ENCODE measurements around the gene IL3RA.
"Not testable (repeated sequence)": the region's sequence is repeated elsewhere in the genome, so short reads cannot be mapped to it uniquely, and the experiment has no call there.

Gene IL3RA

DNA sequence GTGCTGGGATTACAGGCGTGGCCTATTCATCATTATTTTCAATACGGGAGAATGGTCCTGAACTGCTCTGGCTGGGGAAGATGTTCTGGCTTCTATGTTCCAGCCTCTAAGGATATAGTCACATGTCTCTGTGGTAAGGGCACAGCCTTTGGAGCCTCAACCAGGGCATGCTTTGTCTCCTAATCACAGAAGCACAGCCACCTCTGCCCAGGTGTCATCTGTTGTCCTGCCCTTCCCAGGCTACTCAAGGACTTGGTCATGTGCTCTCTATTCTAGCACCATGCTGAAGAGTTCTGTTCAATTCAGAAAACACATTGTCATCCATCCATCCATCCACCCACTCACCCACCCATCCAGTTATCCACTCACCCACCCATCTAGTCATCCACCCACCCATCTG lies 86.6 kb downstream of the IL3RA start:
- WGBS, 2 donors (ENCODE audit: extremely low coverage in 2 of 2, insufficient read length in 2 of 2, insufficient replicate concordance in 1 of 2) = no CpG with 5 or more reads among the region's 2 CpGs
- DNase-seq (ENCODE audit: low spot score) = no peak
- Histone ChIP-seq H4K8ac (ENCODE audit: low read depth, low read length) (no peak overlapping the region), H3K79me1 (ENCODE audit: low read depth, low read length) (peaks cover 2% of the 10 kb centered on the region), H3K18ac (ENCODE audit: low read length) (no peak overlapping the region), H3K9me3 (replicated peaks in 1 of 2; ENCODE audit: control insufficient read depth in 2 of 2, insufficient read depth in 1 of 2, low read depth in 1 of 2, low read length in 2 of 2) (peaks cover 30 to 38% of the 10 kb centered on the region in 2 donors), H3K4me3 (ENCODE audit: low read length in 2 of 2) (no peak overlapping the region), H3K4me1 (ENCODE audit: control insufficient read depth in 2 of 2, insufficient read depth in 1 of 2, low read depth in 1 of 2, low read length in 2 of 2) (no peaks in the 10 kb centered on the region), H2BK120ac (ENCODE audit: low read depth, low read length) (no peak overlapping the region), H2AK5ac (ENCODE audit: low read depth, low read length) (no peak overlapping the region), H3K23ac (ENCODE audit: low read depth, low read length, poor library complexity) (no peak overlapping the region), H3K36me3 (replicated peaks in 1 of 2; ENCODE audit: control insufficient read depth in 2 of 2, insufficient read depth in 2 of 2, low read length in 2 of 2) (peaks cover 57 to 90% of the 10 kb centered on the region in 2 donors), H2BK5ac (ENCODE audit: low read length) (no peak overlapping the region), H2BK12ac (ENCODE audit: low read length) (no peak overlapping the region), H3K14ac (ENCODE audit: low read length) (no peak overlapping the region), H3K27me3 (ENCODE audit: control insufficient read depth in 3 of 3, insufficient read depth in 3 of 3, low read depth in 1 of 3, low read length in 3 of 3) (peaks cover 0 to 2% (median 0%) of the 10 kb centered on the region in 3 experiments), H3K4ac (ENCODE audit: low read length) (no peak overlapping the region), H3K27ac (replicated peaks; ENCODE audit: low read length) (no peak overlapping the region), H3K4me2 (ENCODE audit: insufficient read depth, low read length, poor library complexity, severe bottlenecking) (no peak overlapping the region), H2AFZ (ENCODE audit: low read length) (no peak overlapping the region), H3K9ac (ENCODE audit: low read depth, low read length, poor library complexity) (no peak overlapping the region), H2BK15ac (ENCODE audit: low read length) (no peak overlapping the region), H4K91ac (ENCODE audit: low read depth, low read length, poor library complexity) (no peak overlapping the region)

DNA sequence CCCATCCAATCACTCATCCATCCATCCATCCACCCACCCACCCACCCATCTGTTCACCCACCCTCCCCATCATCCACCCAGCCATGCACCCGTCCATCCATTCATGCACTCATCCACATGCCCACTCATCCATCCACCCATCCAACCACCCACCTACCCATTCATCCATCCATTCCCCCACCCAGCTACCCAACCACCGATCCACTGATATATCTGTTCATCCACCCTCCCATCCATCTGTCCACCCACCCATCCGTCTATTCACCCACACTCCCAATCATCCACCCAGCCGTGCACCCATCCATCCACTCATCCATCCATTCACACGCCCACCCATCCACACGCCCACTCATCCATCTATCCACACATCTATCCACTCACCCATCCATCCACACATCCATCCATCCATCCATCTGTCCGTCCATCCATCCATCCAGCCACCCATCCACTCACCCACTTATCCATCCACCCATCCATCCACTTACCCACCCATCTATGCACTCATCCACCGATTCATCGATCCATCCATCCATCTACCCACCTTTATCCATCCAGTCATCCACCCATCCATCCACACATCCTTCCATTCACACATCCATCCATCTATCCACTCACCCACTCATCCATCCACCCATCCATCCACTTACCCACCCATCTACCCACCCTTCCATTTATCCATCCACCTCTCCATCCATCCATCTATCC lies 87.7 kb downstream of the IL3RA start:
- H4K91ac ChIP-seq (ENCODE audit: low read depth, low read length, poor library complexity) = no peak overlapping the region
- H3K9me3 ChIP-seq (replicated peaks in 1 of 2; ENCODE audit: control insufficient read depth in 2 of 2, insufficient read depth in 1 of 2, low read depth in 1 of 2, low read length in 2 of 2) = peaks cover 28 to 31% of the 10 kb centered on the region in 2 donors
- peak overlapping the region; percentile 17 for H3K14ac ChIP-seq (ENCODE audit: low read length)
- H3K4me3 ChIP-seq (ENCODE audit: low read length in 2 of 2) = no peak overlapping the region
- no peak overlapping the region for H3K4ac ChIP-seq (ENCODE audit: low read length)
- DNase-seq (ENCODE audit: low spot score) = no peak
- H3K79me1 ChIP-seq (ENCODE audit: low read depth, low read length) = peaks cover 2% of the 10 kb centered on the region
- no peak overlapping the region for H2BK12ac ChIP-seq (ENCODE audit: low read length)
- H2BK15ac ChIP-seq (ENCODE audit: low read length) = no peak overlapping the region
- H4K8ac ChIP-seq (ENCODE audit: low read depth, low read length) = no peak overlapping the region
- no peak overlapping the region for H2BK120ac ChIP-seq (ENCODE audit: low read depth, low read length)
- H3K9ac ChIP-seq (ENCODE audit: low read depth, low read length, poor library complexity) = no peak overlapping the region
- no peak overlapping the region for H3K18ac ChIP-seq (ENCODE audit: low read length)
- peaks cover 0 to 2% (median 0%) of the 10 kb centered on the region in 3 experiments for H3K27me3 ChIP-seq (ENCODE audit: control insufficient read depth in 3 of 3, insufficient read depth in 3 of 3, low read depth in 1 of 3, low read length in 3 of 3)
- H2AFZ ChIP-seq (ENCODE audit: low read length) = no peak overlapping the region
- H2BK5ac ChIP-seq (ENCODE audit: low read length) = no peak overlapping the region
- H3K23ac ChIP-seq (ENCODE audit: low read depth, low read length, poor library complexity) = no peak overlapping the region
- H3K36me3 ChIP-seq (replicated peaks in 1 of 2; ENCODE audit: control insufficient read depth in 2 of 2, insufficient read depth in 2 of 2, low read length in 2 of 2) = peaks cover 48 to 80% of the 10 kb centered on the region in 2 donors
- no peak overlapping the region for H3K4me2 ChIP-seq (ENCODE audit: insufficient read depth, low read length, poor library complexity, severe bottlenecking)
- H3K4me1 ChIP-seq (ENCODE audit: control insufficient read depth in 2 of 2, insufficient read depth in 1 of 2, low read depth in 1 of 2, low read length in 2 of 2) = no peaks in the 10 kb centered on the region
- no peak overlapping the region for H3K27ac ChIP-seq (replicated peaks; ENCODE audit: low read length)
- WGBS, 2 donors (ENCODE audit: extremely low coverage in 2 of 2, insufficient read length in 2 of 2, insufficient replicate concordance in 1 of 2) = 100% methylated on average over 2 of the region's 9 CpGs; no CpG with 5 or more reads in 1 of the 2 donors
- no peak overlapping the region for H2AK5ac ChIP-seq (ENCODE audit: low read depth, low read length)

DNA sequence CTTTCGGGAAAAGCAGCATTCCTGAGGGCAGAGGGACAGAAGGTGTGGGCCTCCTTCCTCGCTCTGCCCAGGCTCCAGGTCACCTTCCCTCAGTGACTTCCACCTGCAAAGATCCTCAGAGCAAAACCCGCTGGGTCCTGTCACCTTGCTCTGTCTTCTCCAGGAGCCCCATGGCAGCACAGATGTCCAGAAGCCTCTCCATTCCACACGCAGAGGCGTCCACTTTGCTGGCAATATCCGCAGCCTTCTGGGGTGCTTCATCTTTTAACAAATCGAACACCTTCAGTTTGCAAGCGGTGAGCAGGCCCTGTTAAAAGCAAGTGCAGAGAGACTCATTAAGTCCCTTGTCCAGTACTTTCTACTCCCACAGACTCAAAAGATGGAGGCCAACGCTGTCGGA lies 88.8 kb downstream of the IL3RA start:
- Histone ChIP-seq H3K4ac (ENCODE audit: low read length) (no peak overlapping the region), H3K18ac (ENCODE audit: low read length) (no peak overlapping the region), H2AK5ac (ENCODE audit: low read depth, low read length) (peak overlapping the region; percentile 18), H2AFZ (ENCODE audit: low read length) (no peak overlapping the region), H2BK5ac (ENCODE audit: low read length) (no peak overlapping the region), H2BK120ac (ENCODE audit: low read depth, low read length) (no peak overlapping the region), H2BK15ac (ENCODE audit: low read length) (no peak overlapping the region), H3K23ac (ENCODE audit: low read depth, low read length, poor library complexity) (no peak overlapping the region), H3K79me1 (ENCODE audit: low read depth, low read length) (peaks cover 2% of the 10 kb centered on the region), H4K91ac (ENCODE audit: low read depth, low read length, poor library complexity) (no peak overlapping the region), H3K4me2 (ENCODE audit: insufficient read depth, low read length, poor library complexity, severe bottlenecking) (no peak overlapping the region), H3K14ac (ENCODE audit: low read length) (no peak overlapping the region), H3K9ac (ENCODE audit: low read depth, low read length, poor library complexity) (no peak overlapping the region), H3K9me3 (replicated peaks in 1 of 2; ENCODE audit: control insufficient read depth in 2 of 2, insufficient read depth in 1 of 2, low read depth in 1 of 2, low read length in 2 of 2) (peaks cover 28 to 31% of the 10 kb centered on the region in 2 donors), H3K27me3 (ENCODE audit: control insufficient read depth in 3 of 3, insufficient read depth in 3 of 3, low read depth in 1 of 3, low read length in 3 of 3) (peaks cover 0 to 2% (median 0%) of the 10 kb centered on the region in 3 experiments), H3K4me3 (ENCODE audit: low read length in 2 of 2) (no peak overlapping the region), H3K36me3 (replicated peaks in 1 of 2; ENCODE audit: control insufficient read depth in 2 of 2, insufficient read depth in 2 of 2, low read length in 2 of 2) (peaks cover 48 to 75% of the 10 kb centered on the region in 2 donors), H3K4me1 (ENCODE audit: control insufficient read depth in 2 of 2, insufficient read depth in 1 of 2, low read depth in 1 of 2, low read length in 2 of 2) (no peaks in the 10 kb centered on the region), H4K8ac (ENCODE audit: low read depth, low read length) (no peak overlapping the region), H2BK12ac (ENCODE audit: low read length) (no peak overlapping the region), H3K27ac (replicated peaks; ENCODE audit: low read length) (no peak overlapping the region)
- no CpG with 5 or more reads among the region's 10 CpGs for WGBS, 2 donors (ENCODE audit: extremely low coverage in 2 of 2, insufficient read length in 2 of 2, insufficient replicate concordance in 1 of 2)
- no peak for DNase-seq (ENCODE audit: low spot score)

DNA sequence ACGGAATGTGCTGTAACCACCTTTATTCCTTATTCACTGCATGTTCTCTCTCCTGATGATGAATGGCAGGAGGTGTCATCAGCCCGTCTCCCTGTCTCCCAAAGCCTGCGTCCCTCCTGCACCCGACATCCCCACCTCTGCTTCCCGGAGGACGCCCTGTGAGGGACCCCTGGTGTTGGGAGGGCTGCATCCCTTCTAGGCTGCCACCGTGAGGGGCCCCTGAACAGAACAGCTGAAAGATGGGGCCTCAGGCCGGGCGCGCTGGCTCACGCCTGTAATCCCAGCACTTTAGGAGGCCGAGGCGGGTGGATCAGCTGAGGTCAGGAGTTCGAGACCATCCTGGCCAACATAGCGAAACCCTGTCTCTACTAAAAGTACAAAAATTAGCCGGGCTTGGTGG lies 89.7 kb downstream of the IL3RA start:
- not testable (repeated sequence) for H3K4ac ChIP-seq (ENCODE audit: low read length); H3K27ac ChIP-seq (replicated peaks; ENCODE audit: low read length); H3K4me3 ChIP-seq (ENCODE audit: low read length in 2 of 2); H2BK5ac ChIP-seq (ENCODE audit: low read length); H3K4me1 ChIP-seq (ENCODE audit: control insufficient read depth in 2 of 2, insufficient read depth in 1 of 2, low read depth in 1 of 2, low read length in 2 of 2); H4K91ac ChIP-seq (ENCODE audit: low read depth, low read length, poor library complexity); H2BK120ac ChIP-seq (ENCODE audit: low read depth, low read length); H2AFZ ChIP-seq (ENCODE audit: low read length); H3K9ac ChIP-seq (ENCODE audit: low read depth, low read length, poor library complexity); H3K27me3 ChIP-seq (ENCODE audit: control insufficient read depth in 3 of 3, insufficient read depth in 3 of 3, low read depth in 1 of 3, low read length in 3 of 3); H4K8ac ChIP-seq (ENCODE audit: low read depth, low read length); DNase-seq (ENCODE audit: low spot score); H3K4me2 ChIP-seq (ENCODE audit: insufficient read depth, low read length, poor library complexity, severe bottlenecking); H2BK12ac ChIP-seq (ENCODE audit: low read length); H3K14ac ChIP-seq (ENCODE audit: low read length); H3K79me1 ChIP-seq (ENCODE audit: low read depth, low read length); H3K23ac ChIP-seq (ENCODE audit: low read depth, low read length, poor library complexity); H3K18ac ChIP-seq (ENCODE audit: low read length); H2BK15ac ChIP-seq (ENCODE audit: low read length); H2AK5ac ChIP-seq (ENCODE audit: low read depth, low read length)
- Histone ChIP-seq H3K9me3 (replicated peaks in 1 of 2; ENCODE audit: control insufficient read depth in 2 of 2, insufficient read depth in 1 of 2, low read depth in 1 of 2, low read length in 2 of 2) (peaks cover 25 to 30% of the 10 kb centered on the region in 2 donors), H3K36me3 (replicated peaks in 1 of 2; ENCODE audit: control insufficient read depth in 2 of 2, insufficient read depth in 2 of 2, low read length in 2 of 2) (peaks cover 45 to 70% of the 10 kb centered on the region in 2 donors)
- no CpG with 5 or more reads among the region's 16 CpGs for whole genome bisulfite sequencing, 2 donors (ENCODE audit: extremely low coverage in 2 of 2, insufficient read length in 2 of 2, insufficient replicate concordance in 1 of 2)

Measured in neuronal stem cell (in vitro differentiated cells).